Kidney epithelial cell (primary cell): ENCODE data around the gene MPZL2. TPM values are rescaled to one million over a fixed set of nuclear protein-coding genes. Genes with fewer than 3 reads are reported as not detected.

Experiments
- DNase-seq: peaks from one replicate; pipeline ENCODE4 v3.0.0-alpha.2; 2010; ENCODE audit warnings: low read depth
- H3K27me3 ChIP-seq: 2 replicates; pipeline ENCODE4 v1.6.0; 2011; ENCODE audit warnings: low read length; ENCODE audit not compliant: control insufficient read depth, insufficient read depth
- H3K36me3 ChIP-seq: 2 replicates; pipeline ENCODE4 v1.5.1; 2011; ENCODE audit warnings: low read length; ENCODE audit not compliant: control insufficient read depth, insufficient read depth
- H3K4me3 ChIP-seq: 2 replicates; pipeline ENCODE4 v1.5.1; 2011; ENCODE audit warnings: low read depth, mild to moderate bottlenecking, control low read depth, low read length
- CTCF ChIP-seq: IDR thresholded peaks from 2 replicates; pipeline ENCODE4 v1.5.1; 2011; ENCODE audit warnings: mild to moderate bottlenecking, moderate library complexity, low read length, control low read depth, inconsistent platforms; ENCODE audit not compliant: insufficient read depth, poor library complexity, severe bottlenecking
- total RNA-seq: library from RNA; depleted of rRNA; stranded (reverse); fragments of >200 nt; gene quantifications from 2 replicates; pipeline ENCODE4 v1.2.3, GENCODE V29; 2015

The MPZL2 gene
- 12.1 and 13.1 TPM in 2 replicates for total RNA-seq

GRCh38 chr11:118263695-118264568 lies at the start of gene MPZL2:
TSS of gene MPZL2 (minus strand) at chr11:118264297. CDS start at chr11:118264153, 144 bp downstream.
- no peaks in the 10 kb centered on the region for H3K36me3 ChIP-seq
- no peaks in the 10 kb centered on the region for H3K27me3 ChIP-seq
- DNase-seq = no peak
- peak within 1 kb of the TSS; percentile 31 for H3K4me3 ChIP-seq
- no peak for TF ChIP-seq CTCF

GRCh38 chr11:118313242-118313641 lies 49.1 kb upstream of the MPZL2 start:
- no peak overlapping the region for H3K4me3 ChIP-seq
- TF ChIP-seq CTCF = no peak
- no peak for DNase-seq
- H3K27me3 ChIP-seq = peaks cover 4% of the 10 kb centered on the region
- no peaks in the 10 kb centered on the region for H3K36me3 ChIP-seq

GRCh38 chr11:118312328-118312727 lies 48.2 kb upstream of the MPZL2 start:
- no peak overlapping the region for H3K4me3 ChIP-seq
- H3K36me3 ChIP-seq = no peaks in the 10 kb centered on the region
- peaks cover 4% of the 10 kb centered on the region for H3K27me3 ChIP-seq
- DNase-seq = no peak
- TF ChIP-seq CTCF = no peak

- no peak for DNase-seq
These were observed 47.4 kb upstream of the MPZL2 start for GRCh38 chr11:118311518-118311917.

GRCh38 chr11:118310781-118311485 lies 46.8 kb upstream of the MPZL2 start:
- no peak for DNase-seq
- peaks cover 4% of the 10 kb centered on the region for H3K27me3 ChIP-seq
- no peak overlapping the region for H3K4me3 ChIP-seq
- no peaks in the 10 kb centered on the region for H3K36me3 ChIP-seq
- no peak for TF ChIP-seq CTCF

More at GRCh38 chr11:118311518-118311917, 47.4 kb upstream of the MPZL2 start:
- no peak for TF ChIP-seq CTCF
- H3K4me3 ChIP-seq = no peak overlapping the region
- peaks cover 4% of the 10 kb centered on the region for H3K27me3 ChIP-seq
- H3K36me3 ChIP-seq = no peaks in the 10 kb centered on the region
